GM13976 (cell line): ENCODE results near the gene MCTP1.

ENCODE experiments used
- DNase-seq: peaks from one replicate; pipeline ENCODE4 v3.0.0; 2012; ENCODE audit warnings: low spot score
- CTCF ChIP-seq: IDR thresholded peaks from 2 replicates; pipeline ENCODE4 v1.5.1; 2012; ENCODE audit warnings: borderline replicate concordance, mild to moderate bottlenecking; ENCODE audit not compliant: insufficient read depth; ENCODE audit errors: extremely low read depth, missing control alignments, control extremely low read depth
- in situ Hi-C: fragments of 300-500 bp; cut with MboI; formaldehyde crosslinking; loops from one replicate; pipeline ENCODE4 v1.12.0; 2022; ENCODE audit warnings: low sequenced_read_pairs, mixed read lengths, inconsistent platforms; ENCODE audit not compliant: unreplicated experiment

MCTP1 gene

GRCh38 chr5:94941122-94941755 is 343.7 kb downstream of the MCTP1 start:
- TF ChIP-seq CTCF: no peak
- in situ Hi-C loops: no loop called here
- DNase-seq: no peak

- in situ Hi-C loops: no loop called here
- DNase-seq: no peak
- no peak for TF ChIP-seq CTCF
These were observed 352.6 kb downstream of the MCTP1 start for GRCh38 chr5:94932259-94932658.

- TF ChIP-seq CTCF: no peak
- DNase-seq: no peak
- in situ Hi-C loops: no loop called here
These were observed 356.0 kb downstream of the MCTP1 start for GRCh38 chr5:94928891-94929290.

GRCh38 chr5:94920570-94920969 is 364.3 kb downstream of the MCTP1 start:
- DNase-seq: no peak
- TF ChIP-seq CTCF: no peak
- in situ Hi-C loops: no loop called here

GRCh38 chr5:94916619-94917018 is 368.3 kb downstream of the MCTP1 start:
- no peak for DNase-seq
- in situ Hi-C loops: no loop called here
- TF ChIP-seq CTCF: no peak

GRCh38 chr5:94911276-94911675 is 373.6 kb downstream of the MCTP1 start:
- no peak for DNase-seq
- in situ Hi-C loops: no loop called here
- no peak for TF ChIP-seq CTCF
